ENCODE data around the gene ANGPT4.
"Not testable (repeated sequence)": the region's sequence is repeated elsewhere in the genome, so short reads cannot be mapped to it uniquely, and the experiment has no call there.

Gene ANGPT4

GRCh38 chr20:875115-875514 lies 41.0 kb downstream of the ANGPT4 start:
- DNase-seq (ENCODE audit: low read depth in 2 of 3, low spot score in 1 of 3), result no peak

- DNase-seq (ENCODE audit: low read depth in 2 of 3, low spot score in 1 of 3), result no peak
Measured at GRCh38 chr20:873875-874607, 42.1 kb downstream of the ANGPT4 start.

GRCh38 chr20:872855-873520 lies 43.1 kb downstream of the ANGPT4 start:
- no peak for DNase-seq (ENCODE audit: low read depth in 2 of 3, low spot score in 1 of 3)

GRCh38 chr20:871948-872347 lies 44.2 kb downstream of the ANGPT4 start:
- DNase-seq (ENCODE audit: low read depth in 2 of 3, low spot score in 1 of 3), result no peak

GRCh38 chr20:871436-871835 lies 44.7 kb downstream of the ANGPT4 start:
- DNase-seq (ENCODE audit: low read depth in 2 of 3, low spot score in 1 of 3), result no peak

- DNase-seq (ENCODE audit: low read depth in 2 of 3, low spot score in 1 of 3), result no peak
Measured at GRCh38 chr20:870758-871157, 45.4 kb downstream of the ANGPT4 start.

- DNase-seq (ENCODE audit: low read depth in 2 of 3, low spot score in 1 of 3), result no peak
Measured at GRCh38 chr20:869606-870005, 46.5 kb downstream of the ANGPT4 start.

GRCh38 chr20:868279-868678 lies 47.9 kb downstream of the ANGPT4 start:
- DNase-seq (ENCODE audit: low read depth in 2 of 3, low spot score in 1 of 3), result no peak

- DNase-seq (ENCODE audit: low read depth in 2 of 3, low spot score in 1 of 3), result no peak
Measured at GRCh38 chr20:865440-865839, 50.7 kb downstream of the ANGPT4 start.

- DNase-seq (ENCODE audit: low read depth in 2 of 3, low spot score in 1 of 3), result no peak
Measured at GRCh38 chr20:860891-861290, 55.2 kb downstream of the ANGPT4 start.

- no peak for DNase-seq (ENCODE audit: low read depth in 2 of 3, low spot score in 1 of 3)
Measured at GRCh38 chr20:859751-860231, 56.3 kb downstream of the ANGPT4 start.

GRCh38 chr20:858011-858410 lies 58.1 kb downstream of the ANGPT4 start:
- DNase-seq (ENCODE audit: low read depth in 2 of 3, low spot score in 1 of 3), result no peak

- DNase-seq (ENCODE audit: low read depth in 2 of 3, low spot score in 1 of 3), result peak in 1 of 3 donors; percentile 22
Measured at GRCh38 chr20:856361-856775, 59.8 kb downstream of the ANGPT4 start.

- no peak for DNase-seq (ENCODE audit: low read depth in 2 of 3, low spot score in 1 of 3)
Measured at GRCh38 chr20:855466-856360, 60.4 kb downstream of the ANGPT4 start.

- DNase-seq (ENCODE audit: low read depth in 2 of 3, low spot score in 1 of 3), result no peak
Measured at GRCh38 chr20:854601-855000, 61.5 kb downstream of the ANGPT4 start.

GRCh38 chr20:853406-853996 lies 62.6 kb downstream of the ANGPT4 start:
- no peak for DNase-seq (ENCODE audit: low read depth in 2 of 3, low spot score in 1 of 3)

- not testable (repeated sequence) for DNase-seq (ENCODE audit: low read depth in 2 of 3, low spot score in 1 of 3)
Measured at GRCh38 chr20:848731-849130, 67.4 kb downstream of the ANGPT4 start.

- no peak for DNase-seq (ENCODE audit: low read depth in 2 of 3, low spot score in 1 of 3)
Measured at GRCh38 chr20:848193-848592, 67.9 kb downstream of the ANGPT4 start.

GRCh38 chr20:846894-847278 lies 69.2 kb downstream of the ANGPT4 start:
- peak in 1 of 3 donors; percentile 33 for DNase-seq (ENCODE audit: low read depth in 2 of 3, low spot score in 1 of 3)

- DNase-seq (ENCODE audit: low read depth in 2 of 3, low spot score in 1 of 3), result no peak
Measured at GRCh38 chr20:845941-846893, 69.9 kb downstream of the ANGPT4 start.
